SK-N-MC (cell line): Measurements from ENCODE around the gene THRSP.
A peak's percentile ranks its signal among the peaks of the same experiment; 100 is the strongest.
"Not testable (repeated sequence)": the region's sequence is repeated elsewhere in the genome, so short reads cannot be mapped to it uniquely, and the experiment has no call there.

Source experiments
- DNase-seq: peaks from one replicate; pipeline ENCODE4 v3.0.0-alpha.2; 2011; ENCODE audit warnings: low read depth, low spot score
- H3K27ac ChIP-seq: fragments of 200-600 bp; sonication (generic); 2 replicates; pipeline ENCODE4 v1.5.1; 2016; ENCODE audit warnings: mixed run types
- H3K36me3 ChIP-seq: fragments of 200-600 bp; sonication (generic); 2 replicates; pipeline ENCODE4 v1.6.1; 2017; ENCODE audit warnings: antibody characterized with exemption, low read length, mixed read lengths; ENCODE audit not compliant: insufficient read depth
- H3K4me3 ChIP-seq: fragments of 200-600 bp; sonication (generic); 2 replicates; pipeline ENCODE4 v1.5.1; 2016
- H3K9ac ChIP-seq: fragments of 200-600 bp; sonication (generic); 2 replicates; pipeline ENCODE4 v1.8.0; 2017; ENCODE audit warnings: mixed run types, mixed read lengths; ENCODE audit not compliant: insufficient read length
- H3K9me3 ChIP-seq: fragments of 200-600 bp; sonication (generic); 2 replicates; pipeline ENCODE4 v1.6.1; 2017; ENCODE audit warnings: low read depth, mild to moderate bottlenecking, antibody characterized with exemption, low read length, moderate library complexity, mixed read lengths
- EZH2 ChIP-seq: fragments of 200-600 bp; sonication (generic); IDR thresholded peaks from one replicate; pipeline ENCODE4 v1.6.1; 2017; ENCODE audit warnings: antibody characterized with exemption
- FOXP2 ChIP-seq: optimal IDR thresholded peaks from 2 replicates; pipeline ENCODE3; 2011; ENCODE audit warnings: mild to moderate bottlenecking, moderate library complexity; ENCODE audit not compliant: insufficient read depth; ENCODE audit errors: extremely low read length, control extremely low read depth
- POLR2AphosphoS5 ChIP-seq: IDR thresholded peaks from 2 replicates; pipeline ENCODE4 v1.6.1; 2012; ENCODE audit warnings: mild to moderate bottlenecking, low read depth, low read length, borderline replicate concordance

THRSP gene

DNA sequence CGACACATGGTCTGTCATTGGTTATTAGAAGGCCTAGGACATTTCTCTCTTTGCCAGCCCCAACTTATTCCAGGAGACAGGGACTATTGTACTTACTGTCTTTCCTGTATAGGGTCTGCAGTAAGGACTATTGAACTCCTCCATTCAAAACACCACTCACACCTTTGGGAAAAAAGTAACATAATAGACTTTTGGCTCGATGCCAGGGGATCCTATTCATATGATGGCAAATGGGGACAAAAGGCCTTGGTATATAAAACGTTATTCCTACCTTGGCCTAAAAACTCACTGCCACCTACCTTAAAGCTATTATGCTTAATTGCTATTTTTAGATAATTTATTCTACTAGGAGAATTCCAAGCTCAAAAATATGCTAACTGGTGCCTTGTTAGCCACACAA is 22.3 kb downstream of the THRSP start:
- no peak overlapping the region for H3K27ac ChIP-seq
- no peak for DNase-seq
- no peaks in the 10 kb centered on the region for H3K36me3 ChIP-seq
- no peaks in the 10 kb centered on the region for H3K9me3 ChIP-seq
- no peak for TF ChIP-seq POLR2AphosphoS5
- TF ChIP-seq EZH2: no peak
- TF ChIP-seq FOXP2: no peak
- no peak overlapping the region for H3K4me3 ChIP-seq
- H3K9ac ChIP-seq: no peak overlapping the region

DNA sequence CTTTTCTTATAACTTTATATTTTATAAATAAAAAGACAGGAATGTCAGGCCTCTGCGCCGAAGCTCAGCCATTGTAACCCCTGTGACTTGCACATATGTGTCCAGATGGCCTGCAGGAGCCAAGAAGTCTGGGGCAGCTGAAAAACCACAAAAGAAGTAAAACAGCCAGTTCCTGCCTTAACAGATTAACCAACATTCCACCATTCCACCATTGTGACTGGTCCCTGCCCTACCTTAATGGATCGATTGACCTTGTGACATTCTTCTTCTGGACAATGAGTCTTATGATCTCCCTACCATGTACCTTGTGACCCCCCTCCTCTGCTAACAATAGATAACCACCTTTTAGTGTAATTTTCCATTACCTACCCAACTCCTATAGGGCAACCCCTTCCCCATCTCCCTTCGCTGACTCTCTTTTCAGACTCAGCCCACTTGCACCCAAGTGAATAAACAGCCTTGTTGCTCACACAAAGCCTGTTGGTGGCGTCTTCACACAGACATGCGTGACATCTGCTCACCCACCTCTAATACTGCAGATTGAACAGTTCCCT is 22.9 kb downstream of the THRSP start:
- DNase-seq, H3K4me3 ChIP-seq, H3K36me3 ChIP-seq, H3K27ac ChIP-seq, H3K9ac ChIP-seq, H3K9me3 ChIP-seq: not testable (repeated sequence)

DNA sequence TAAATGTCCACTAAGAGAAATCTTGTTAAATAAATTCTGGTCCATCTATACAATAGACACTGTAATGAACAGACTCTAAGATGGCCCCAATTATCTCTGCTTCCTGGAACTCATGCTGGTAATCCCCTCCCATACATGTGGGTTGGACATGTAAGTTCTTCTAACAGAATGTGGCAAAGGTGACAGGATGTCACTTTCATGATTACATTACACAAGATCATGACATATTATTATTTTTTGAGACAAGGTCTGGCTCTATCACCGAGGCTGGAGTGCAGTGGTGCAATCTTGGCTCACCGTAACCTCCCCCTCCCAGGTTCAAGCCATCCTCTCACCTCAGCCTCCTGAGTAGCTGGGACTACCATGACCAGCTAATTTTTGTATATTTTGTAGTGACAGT is 30.6 kb downstream of the THRSP start:
- TF ChIP-seq FOXP2 (no peak), POLR2AphosphoS5 (no peak), EZH2 (no peak)
- Histone ChIP-seq H3K9ac (no peak overlapping the region), H3K4me3 (no peak overlapping the region), H3K36me3 (peaks cover 12% of the 10 kb centered on the region), H3K9me3 (no peaks in the 10 kb centered on the region), H3K27ac (no peak overlapping the region)
- DNase-seq: no peak

DNA sequence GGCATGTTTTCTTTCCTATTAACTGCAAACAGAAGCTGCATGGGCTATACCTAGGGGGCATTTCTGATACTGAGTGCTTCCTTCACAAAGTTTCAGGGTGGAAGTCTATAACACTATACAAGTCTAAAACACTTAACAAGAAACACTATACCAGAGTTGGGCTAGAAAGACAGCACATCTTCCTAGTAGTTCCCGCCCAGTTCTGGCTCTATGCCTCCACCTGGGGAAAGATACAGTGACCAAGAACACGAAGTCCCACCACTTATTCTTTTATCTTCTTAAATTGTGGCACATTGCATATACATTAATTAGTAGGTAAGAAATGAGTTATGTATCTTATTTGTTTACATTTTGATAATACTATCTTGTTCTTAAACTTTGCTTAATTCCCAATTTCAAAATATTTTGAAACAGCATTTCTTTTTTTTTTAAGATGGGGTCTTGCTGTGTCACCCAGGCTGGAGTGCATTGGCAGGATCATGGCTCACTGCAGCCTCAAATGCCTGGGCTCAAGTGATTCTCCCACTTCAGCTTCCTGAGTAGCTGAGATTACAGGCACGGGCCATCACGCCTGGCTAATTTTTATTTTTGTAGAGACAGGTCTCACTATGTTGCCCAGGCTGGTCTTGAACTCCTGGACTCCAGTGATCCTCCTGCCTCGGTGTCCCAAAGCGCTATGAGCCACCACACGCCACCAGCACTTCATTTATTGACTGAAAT is 34.2 kb downstream of the THRSP start:
- Histone ChIP-seq H3K27ac (no peak overlapping the region), H3K4me3 (no peak overlapping the region), H3K9me3 (no peaks in the 10 kb centered on the region), H3K9ac (no peak overlapping the region), H3K36me3 (peaks cover 36% of the 10 kb centered on the region)
- TF ChIP-seq POLR2AphosphoS5 (no peak), EZH2 (no peak), FOXP2 (no peak)
- DNase-seq: no peak

DNA sequence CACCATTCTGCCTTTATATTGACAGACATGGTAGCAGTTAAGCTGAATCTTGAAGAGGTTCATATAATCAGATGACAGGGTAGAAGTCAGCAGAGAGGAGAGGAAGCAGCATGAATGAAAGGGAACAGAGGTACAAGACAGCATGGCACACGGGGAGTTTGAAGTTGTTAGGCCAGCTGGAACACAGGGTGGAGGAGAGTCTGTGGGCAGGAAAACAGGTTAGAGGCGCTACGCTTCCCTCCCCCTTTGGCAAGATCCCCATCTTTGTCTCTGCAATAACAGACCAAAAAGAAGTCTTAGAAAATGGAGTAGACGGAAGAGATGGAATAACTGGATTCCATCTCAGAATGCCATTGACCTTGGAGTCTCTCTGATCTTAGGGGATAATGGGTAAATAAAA is 36.0 kb downstream of the THRSP start:
- H3K27ac ChIP-seq: no peak overlapping the region
- TF ChIP-seq POLR2AphosphoS5 (no peak), FOXP2 (no peak), EZH2 (no peak)
- H3K4me3 ChIP-seq: no peak overlapping the region
- H3K9ac ChIP-seq: no peak overlapping the region
- H3K36me3 ChIP-seq: peaks cover 41% of the 10 kb centered on the region
- no peaks in the 10 kb centered on the region for H3K9me3 ChIP-seq
- no peak for DNase-seq

DNA sequence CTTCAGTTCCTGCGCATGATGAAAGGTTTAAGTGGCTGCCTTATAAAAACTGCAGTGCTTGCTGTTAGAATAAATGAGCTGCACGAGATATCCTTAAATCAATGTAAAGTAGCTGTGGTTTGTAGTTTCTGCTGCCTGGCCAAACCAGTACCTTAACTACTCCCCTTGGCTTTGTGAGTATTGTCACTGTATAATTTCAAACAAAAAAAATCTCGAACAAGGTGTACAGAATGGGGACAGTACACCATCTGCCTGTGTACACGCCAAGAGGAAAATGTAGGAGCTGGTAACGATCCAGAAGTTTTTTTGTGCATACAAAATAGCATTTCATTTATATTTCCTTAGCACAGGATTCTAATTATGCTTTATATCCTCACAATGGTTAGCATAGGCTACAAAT is 36.6 kb downstream of the THRSP start:
- peaks cover 39% of the 10 kb centered on the region for H3K36me3 ChIP-seq
- H3K27ac ChIP-seq: no peak overlapping the region

DNA sequence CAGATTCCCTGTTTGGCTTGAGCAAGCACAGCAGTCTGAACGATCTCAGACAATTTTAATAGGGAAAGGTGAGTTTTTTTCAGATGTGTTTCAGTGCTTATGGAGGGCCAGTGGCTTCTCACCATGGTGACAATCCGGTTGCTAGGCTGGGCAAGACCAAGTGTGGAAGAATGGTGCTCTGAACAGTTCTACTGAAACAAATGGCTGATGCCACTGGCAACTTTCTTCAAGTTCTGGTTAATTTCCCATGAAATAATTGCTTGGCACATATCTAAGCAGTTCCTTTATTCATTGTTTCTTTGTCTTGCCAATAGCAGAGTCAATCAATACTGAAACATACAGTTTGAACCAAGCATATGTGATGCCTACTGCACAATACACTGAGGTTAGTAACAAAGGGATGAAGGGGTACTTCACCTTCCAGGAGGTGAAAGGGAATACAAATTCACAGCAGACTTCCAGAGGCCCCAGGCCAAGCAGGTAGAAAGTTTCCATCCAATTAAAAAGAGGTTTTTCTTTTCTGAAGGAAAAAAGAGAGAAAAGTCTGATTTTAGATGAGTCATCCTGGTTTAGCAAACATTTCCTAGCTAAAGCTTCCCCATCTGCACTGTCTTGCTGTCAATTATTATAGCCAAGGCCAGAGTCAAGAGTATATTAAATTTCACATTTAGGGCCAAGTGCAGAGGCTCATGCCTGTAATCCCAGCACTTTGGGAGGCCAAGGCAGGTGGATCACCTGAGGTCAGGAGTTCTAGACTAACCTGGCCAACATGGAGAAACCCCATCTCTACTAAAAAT is 37.2 kb downstream of the THRSP start:
- Histone ChIP-seq H3K27ac (no peak overlapping the region), H3K9me3 (no peaks in the 10 kb centered on the region), H3K4me3 (no peak overlapping the region), H3K9ac (no peak overlapping the region), H3K36me3 (peaks cover 39% of the 10 kb centered on the region)
- DNase-seq: no peak
- TF ChIP-seq POLR2AphosphoS5: no peak
- TF ChIP-seq FOXP2: no peak
- TF ChIP-seq EZH2: no peak

More for the DNA sequence above, 36.6 kb downstream of the THRSP start:
- no peak for TF ChIP-seq FOXP2
- no peak for TF ChIP-seq POLR2AphosphoS5
- TF ChIP-seq EZH2: no peak
- H3K9me3 ChIP-seq: no peaks in the 10 kb centered on the region
- no peak overlapping the region for H3K9ac ChIP-seq
- DNase-seq: no peak
- H3K4me3 ChIP-seq: no peak overlapping the region

DNA sequence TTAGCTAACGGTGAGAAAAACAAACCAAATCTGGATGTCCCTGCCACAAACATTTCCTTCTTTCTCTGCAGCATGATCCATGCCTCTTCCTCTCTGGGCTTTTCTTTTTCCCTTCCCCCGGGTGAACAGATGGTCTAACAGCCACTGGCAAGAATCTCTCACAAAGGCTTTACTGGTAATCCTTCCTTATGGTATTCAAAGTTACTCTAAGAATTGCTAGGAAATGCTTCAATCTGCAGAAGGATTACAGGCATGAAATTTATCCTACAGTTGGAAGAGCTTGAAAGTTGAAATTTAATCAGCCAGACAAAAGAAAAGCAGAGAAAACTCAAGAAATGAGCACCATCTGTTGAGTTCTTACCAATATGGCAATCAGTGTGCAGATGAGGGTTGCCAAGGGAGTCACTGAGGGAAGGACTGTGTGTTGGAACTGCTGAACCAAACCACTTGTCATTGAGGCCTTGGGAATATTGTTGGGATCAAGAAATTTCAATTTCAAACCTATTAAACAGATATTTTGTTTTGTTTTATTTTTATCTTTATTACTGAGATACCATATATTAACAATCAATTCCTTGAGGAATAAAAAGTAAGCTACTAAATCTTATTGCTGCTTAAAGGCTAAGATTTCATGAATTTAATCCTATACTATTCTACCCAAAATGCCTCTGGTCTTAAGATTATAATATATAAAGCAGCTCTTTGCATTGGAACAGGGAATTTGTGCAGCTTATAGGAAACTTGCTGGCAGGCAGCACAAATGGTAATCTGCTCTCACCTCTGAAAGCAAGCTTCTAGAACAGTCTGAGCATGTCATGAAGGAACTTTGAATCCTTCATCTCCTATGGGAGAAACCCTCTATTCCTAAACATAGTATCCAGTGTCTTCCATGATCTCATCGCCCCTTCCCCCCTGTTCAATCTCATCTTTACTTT is 45.7 kb downstream of the THRSP start:
- no peak for DNase-seq
- 0 out of 2 replicates have a peak overlapping the region, but pooled peaks have one; percentile 35 for H3K27ac ChIP-seq
- no peak for TF ChIP-seq FOXP2
- no peak for TF ChIP-seq POLR2AphosphoS5
- no peak for TF ChIP-seq EZH2
- H3K36me3 ChIP-seq: peaks cover 43% of the 10 kb centered on the region
- H3K9ac ChIP-seq: no peak overlapping the region
- no peaks in the 10 kb centered on the region for H3K9me3 ChIP-seq
- no peak overlapping the region for H3K4me3 ChIP-seq
